Gastrocnemius medialis (tissue), 4 donors: ENCODE data around the gene SIAH2. TPM values are rescaled to one million over a fixed set of nuclear protein-coding genes. Genes with fewer than 3 reads are reported as not detected.

Source experiments
- ATAC-seq, 2 donors: fragments of 150-250 bp; one replicate each; pipeline ENCODE4 v1.9.1; 2016
- DNase-seq, 2 donors: peaks; one replicate each; pipeline ENCODE4 v3.0.0-alpha.2; 2019
- H3K27ac ChIP-seq, 4 donors: fragments of 200-600 bp; sonication (generic); 1 replicate in 1 of 4; 2 replicates in 3 of 4; pipeline ENCODE4 v1.5.1; 2016 to 2018; ENCODE audit warnings: mild to moderate bottlenecking in 2 of 4, moderate library complexity in 1 of 4
- H3K27me3 ChIP-seq, 3 donors: fragments of 200-600 bp; sonication (generic) in 2 of 3; 1 replicate in 1 of 3; 2 replicates in 2 of 3; pipeline versions ENCODE4 v1.5.1 to v1.6.0; 2016 to 2019; ENCODE audit warnings: mild to moderate bottlenecking in 1 of 3, moderate library complexity in 1 of 3
- H3K36me3 ChIP-seq, 2 donors: fragments of 200-600 bp; sonication (generic) in 1 of 2; one replicate each; pipeline ENCODE4 v1.5.1; 2017 to 2018
- H3K4me1 ChIP-seq, 2 donors: fragments of 200-600 bp; sonication (generic) in 1 of 2; one replicate each; pipeline ENCODE4 v1.5.1; 2016 to 2017; ENCODE audit warnings: mild to moderate bottlenecking in 2 of 2
- H3K4me3 ChIP-seq, 4 donors: fragments of 200-600 bp; sonication (generic) in 3 of 4; 1 replicate in 1 of 4; 2 replicates in 3 of 4; pipeline ENCODE4 v1.5.1; 2016 to 2019; ENCODE audit warnings: mild to moderate bottlenecking in 2 of 4
- H3K9me3 ChIP-seq, 3 donors: fragments of 200-600 bp; sonication (generic) in 2 of 3; 1 replicate in 1 of 3; 2 replicates in 2 of 3; pipeline ENCODE4 v1.5.1; 2016 to 2019
- CTCF ChIP-seq, 5 experiments: fragments of 450-650 bp in 3 of 5; fragments of 200-600 bp in 2 of 5; sonication (generic) in 2 of 5; IDR thresholded peaks in 4 of 5; conservative IDR thresholded peaks in 1 of 5; 1 replicate in 4 of 5; 2 replicates in 1 of 5; pipeline ENCODE4 v1.5.1; 2016 to 2019; ENCODE audit warnings: antibody characterized with exemption in 5 of 5, mild to moderate bottlenecking in 3 of 5, moderate library complexity in 3 of 5
- POLR2A ChIP-seq, 2 donors: fragments of 450-650 bp; IDR thresholded peaks; one replicate each; pipeline ENCODE4 v1.6.1; 2017; ENCODE audit warnings: antibody characterized with exemption in 2 of 2, mild to moderate bottlenecking in 2 of 2, moderate library complexity in 2 of 2
- in situ Hi-C, 4 donors: fragments of 200-750 bp; cut with MboI; loops; one replicate each; pipeline versions ENCODE4 v1.15.0 to v1.8.0; 2017; ENCODE audit warnings: low sequenced_read_pairs in 4 of 4
- intact Hi-C: fragments of 100-400 bp; cut with DNase I; formaldehyde crosslinking; loops from one replicate; pipeline ENCODE4 v1.15.1; 2023; ENCODE audit warnings: low total_unique reads
- total RNA-seq, 4 donors: library from RNA; depleted of rRNA; stranded (reverse); fragments of >200 nt; gene quantifications; one replicate each; pipeline versions ENCODE4 v1.1.0 to v1.2.3, GENCODE V29; 2016

SIAH2 gene
- total RNA-seq, 4 donors from 2014 or later: 10.9 to 25.6 (median 20.0) TPM

GRCh38 chr3:150771600-150771999 is 8.6 kb upstream of the SIAH2 start:
- Histone ChIP-seq H3K4me3 (no peak overlapping the region), H3K9me3 (no peaks in the 10 kb centered on the region), H3K27ac (no peak overlapping the region), H3K36me3 (no peaks in the 10 kb centered on the region), H3K27me3 (no peaks in the 10 kb centered on the region), H3K4me1 (no peaks in the 10 kb centered on the region)
- intact Hi-C loops: no loop called here
- no peak for ATAC-seq
- DNase-seq: no peak
- TF ChIP-seq POLR2A (IDR thresholded peaks at IDR 0.05) (no peak), CTCF (IDR thresholded peaks at IDR 0.05 in 4 of 5, conservative IDR thresholded peaks at IDR 0.05 in 1 of 5) (no peak)
- in situ Hi-C loops: no loop called here

GRCh38 chr3:150770681-150771080 is 7.7 kb upstream of the SIAH2 start:
- H3K27me3 ChIP-seq: no peaks in the 10 kb centered on the region
- no peak overlapping the region for H3K27ac ChIP-seq
- in situ Hi-C loops: no loop called here
- no peaks in the 10 kb centered on the region for H3K9me3 ChIP-seq
- no peak overlapping the region for H3K4me3 ChIP-seq
- intact Hi-C loops: no loop called here
- TF ChIP-seq POLR2A (IDR thresholded peaks at IDR 0.05) (no peak), CTCF (IDR thresholded peaks at IDR 0.05 in 4 of 5, conservative IDR thresholded peaks at IDR 0.05 in 1 of 5) (no peak)
- no peaks in the 10 kb centered on the region for H3K36me3 ChIP-seq
- DNase-seq (no peak), ATAC-seq (no peak)
- no peaks in the 10 kb centered on the region for H3K4me1 ChIP-seq

- ATAC-seq (no peak), DNase-seq (no peak)
- H3K4me1 ChIP-seq: peaks cover 7% of the 10 kb centered on the region in 2 donors
- no peak overlapping the region for H3K4me3 ChIP-seq
- no peaks in the 10 kb centered on the region for H3K9me3 ChIP-seq
- H3K36me3 ChIP-seq: no peaks in the 10 kb centered on the region
- H3K27ac ChIP-seq: no peak overlapping the region
- in situ Hi-C loops (loop anchor here in 1 of 4 donors (10.0 kb wide), 1 partner anchor 162 kb away; the partner anchor contains the start of gene SELENOT), intact Hi-C loops (no loop called here)
- TF ChIP-seq POLR2A (IDR thresholded peaks at IDR 0.05) (no peak), CTCF (IDR thresholded peaks at IDR 0.05 in 4 of 5, conservative IDR thresholded peaks at IDR 0.05 in 1 of 5) (no peak)
- no peaks in the 10 kb centered on the region for H3K27me3 ChIP-seq
Observed at GRCh38 chr3:150766742-150767141, 3.8 kb upstream of the SIAH2 start.

- TF ChIP-seq POLR2A (IDR thresholded peaks at IDR 0.05): no peak
- TF ChIP-seq CTCF (IDR thresholded peaks at IDR 0.05 in 4 of 5, conservative IDR thresholded peaks at IDR 0.05 in 1 of 5): no peak
- intact Hi-C loops (no loop called here), in situ Hi-C loops (loop anchor here in 1 of 4 donors (10.0 kb wide), 1 partner anchor 161 kb away; the partner anchor contains the start of gene SELENOT)
- DNase-seq: no peak
- Histone ChIP-seq H3K9me3 (no peaks in the 10 kb centered on the region), H3K4me3 (no peak overlapping the region), H3K27ac (no peak overlapping the region), H3K27me3 (no peaks in the 10 kb centered on the region), H3K36me3 (no peaks in the 10 kb centered on the region), H3K4me1 (peaks cover 8 to 12% of the 10 kb centered on the region in 2 donors)
- no peak for ATAC-seq
Observed at GRCh38 chr3:150765949-150766720, 3.2 kb upstream of the SIAH2 start.
